GM18498 (cell line): Measurements from ENCODE around the gene BSCL2.
"Not testable (repeated sequence)": the region's sequence is repeated elsewhere in the genome, so short reads cannot be mapped to it uniquely, and the experiment has no call there.

Experiments
- ATAC-seq: cut with Tn5 transposase; IDR thresholded peaks from one replicate; pipeline ENCODE4 v1.9.1; 2021; ENCODE audit warnings: mild to moderate bottlenecking, moderate library complexity; ENCODE audit not compliant: unreplicated experiment

The BSCL2 gene

GRCh38 chr11:62707277-62707861 is at the start of gene BSCL2, which contains the start of gene GNG3:
TSS of gene BSCL2 (minus strand) at chr11:62707424. CDS start at chr11:62707195, 229 bp downstream.
TSS of gene GNG3 (plus strand) at chr11:62707676. CDS start at chr11:62708296, 620 bp downstream.
- ATAC-seq, result no peak

- ATAC-seq, result no peak
These were observed 47.9 kb upstream of the BSCL2 start for GRCh38 chr11:62755086-62755615.

GRCh38 chr11:62753736-62754603 is 46.7 kb upstream of the BSCL2 start, which contains the start of gene ZBTB3:
TSS of gene ZBTB3 (minus strand) at chr11:62754160. CDS start at chr11:62753664, 496 bp downstream.
- peak; percentile 94 for ATAC-seq

GRCh38 chr11:62752994-62753735 is 45.9 kb upstream of the BSCL2 start:
- ATAC-seq, result peak; percentile 2

GRCh38 chr11:62752177-62752785 is 45.1 kb upstream of the BSCL2 start:
- no peak for ATAC-seq

GRCh38 chr11:62749931-62750330 is 42.7 kb upstream of the BSCL2 start:
- ATAC-seq, result not testable (repeated sequence)

GRCh38 chr11:62747475-62748160 is 40.4 kb upstream of the BSCL2 start:
- no peak for ATAC-seq

- ATAC-seq, result no peak
These were observed 30.0 kb upstream of the BSCL2 start for GRCh38 chr11:62737196-62737595.

- ATAC-seq, result no peak
These were observed 25.6 kb upstream of the BSCL2 start for GRCh38 chr11:62732830-62733229.

GRCh38 chr11:62730076-62730475 is 22.9 kb upstream of the BSCL2 start:
- ATAC-seq, result not testable (repeated sequence)

- ATAC-seq, result peak; percentile 25
These were observed 21.2 kb upstream of the BSCL2 start, which contains the start of gene TTC9C for GRCh38 chr11:62728171-62728988. TSS of gene TTC9C (plus strand) at chr11:62728486. CDS start at chr11:62728849, 363 bp downstream.

- ATAC-seq, result peak; percentile 52
These were observed 20.6 kb upstream of the BSCL2 start for GRCh38 chr11:62727872-62728170.

GRCh38 chr11:62727165-62727871 is 20.1 kb upstream of the BSCL2 start, which contains the start of gene HNRNPUL2:
TSS of gene HNRNPUL2 (minus strand) at chr11:62727457. CDS start at chr11:62727156, 301 bp downstream.
- peak; percentile 76 for ATAC-seq

- ATAC-seq, result no peak
These were observed 19.6 kb upstream of the BSCL2 start for GRCh38 chr11:62726915-62727164.

GRCh38 chr11:62726156-62726914 is 19.1 kb upstream of the BSCL2 start:
- ATAC-seq, result peak; percentile 5

- no peak for ATAC-seq
These were observed 18.4 kb upstream of the BSCL2 start for GRCh38 chr11:62725646-62726045.

- no peak for ATAC-seq
These were observed 16.9 kb upstream of the BSCL2 start for GRCh38 chr11:62724171-62724570.

GRCh38 chr11:62721994-62722393 is 14.8 kb upstream of the BSCL2 start:
- ATAC-seq, result no peak
